Peyer's patch (tissue), 4 donors: Measurements from ENCODE around the gene ABL1. TPM values are rescaled to one million over a fixed set of nuclear protein-coding genes. Genes with fewer than 3 reads are reported as not detected.

Source experiments
- DNase-seq, 3 donors: peaks; one replicate each; pipeline ENCODE4 v3.0.0-alpha.2; 2017 to 2019
- H3K27ac ChIP-seq, 4 donors: fragments of 200-600 bp; sonication (generic); one replicate each; pipeline ENCODE4 v1.5.1; 2016 to 2019
- H3K27me3 ChIP-seq, 2 donors: fragments of 200-600 bp; sonication (generic); one replicate each; pipeline ENCODE4 v1.5.1; 2019
- H3K36me3 ChIP-seq, 3 donors: fragments of 200-600 bp; sonication (generic); one replicate each; pipeline ENCODE4 v1.5.1; 2016 to 2019
- H3K4me1 ChIP-seq, 4 donors: fragments of 200-600 bp; sonication (generic); one replicate each; pipeline ENCODE4 v1.5.1; 2016 to 2019
- H3K4me3 ChIP-seq, 4 donors: fragments of 200-600 bp; sonication (generic); 1 replicate in 3 of 4; 2 replicates in 1 of 4; pipeline ENCODE4 v1.5.1; 2016 to 2019; ENCODE audit warnings: mild to moderate bottlenecking in 1 of 4
- H3K9me3 ChIP-seq, 4 donors: fragments of 200-600 bp; sonication (generic); one replicate each; pipeline ENCODE4 v1.5.1; 2016 to 2019; ENCODE audit warnings: mild to moderate bottlenecking in 1 of 4
- CTCF ChIP-seq, 6 experiments: fragments of 450-650 bp in 4 of 6; fragments of 200-600 bp in 2 of 6; sonication (generic) in 1 of 6; IDR thresholded peaks; one replicate each; pipeline ENCODE4 v1.5.1; 2017 to 2019; ENCODE audit warnings: antibody characterized with exemption in 6 of 6, mild to moderate bottlenecking in 3 of 6, moderate library complexity in 1 of 6
- POLR2A ChIP-seq, 2 donors: fragments of 450-650 bp; IDR thresholded peaks; one replicate each; pipeline ENCODE4 v1.5.1; 2017; ENCODE audit warnings: antibody characterized with exemption in 2 of 2, mild to moderate bottlenecking in 2 of 2, moderate library complexity in 2 of 2
- total RNA-seq, 4 donors: library from RNA; depleted of rRNA; stranded (reverse); fragments of >200 nt; gene quantifications; one replicate each; pipeline ENCODE4 v1.1.0, GENCODE V29; 2016

The ABL1 gene
- total RNA-seq, 4 donors from 2014 or later, result 43.6 to 85.8 (median 67.4) TPM

- no peak for DNase-seq
- Histone ChIP-seq H3K36me3 (peaks cover 0 to 31% (median 0%) of the 10 kb centered on the region in 3 donors), H3K9me3 (no peaks in the 10 kb centered on the region), H3K4me1 (peaks cover 0 to 27% (median 3%) of the 10 kb centered on the region in 4 donors), H3K27me3 (no peaks in the 10 kb centered on the region), H3K27ac (peak overlapping the region in 1 of 4 donors; percentile 76), H3K4me3 (no peak overlapping the region)
- no peak for TF ChIP-seq POLR2A (IDR thresholded peaks at IDR 0.05)
- TF ChIP-seq CTCF (IDR thresholded peaks at IDR 0.05), result no peak
These were observed 27.2 kb downstream of the ABL1 start for GRCh38 chr9:130862217-130862616.

- Histone ChIP-seq H3K4me3 (no peak overlapping the region), H3K27ac (peak overlapping the region in 1 of 4 donors; percentile 76), H3K9me3 (no peaks in the 10 kb centered on the region), H3K36me3 (peaks cover 0 to 28% (median 0%) of the 10 kb centered on the region in 3 donors), H3K27me3 (no peaks in the 10 kb centered on the region), H3K4me1 (peaks cover 0 to 27% (median 3%) of the 10 kb centered on the region in 4 donors)
- DNase-seq, result no peak
- no peak for TF ChIP-seq CTCF (IDR thresholded peaks at IDR 0.05)
- TF ChIP-seq POLR2A (IDR thresholded peaks at IDR 0.05), result no peak
These were observed 27.7 kb downstream of the ABL1 start for GRCh38 chr9:130862747-130863146.

- peaks cover 0 to 28% (median 3%) of the 10 kb centered on the region in 4 donors for H3K4me1 ChIP-seq
- H3K9me3 ChIP-seq, result no peaks in the 10 kb centered on the region
- peaks cover 0 to 23% (median 0%) of the 10 kb centered on the region in 3 donors for H3K36me3 ChIP-seq
- H3K27me3 ChIP-seq, result no peaks in the 10 kb centered on the region
- no peak for DNase-seq
- no peak overlapping the region for H3K27ac ChIP-seq
- no peak overlapping the region for H3K4me3 ChIP-seq
- TF ChIP-seq POLR2A (IDR thresholded peaks at IDR 0.05) (no peak), CTCF (IDR thresholded peaks at IDR 0.05) (no peak)
These were observed 29.5 kb downstream of the ABL1 start for GRCh38 chr9:130864541-130864940.

DNA sequence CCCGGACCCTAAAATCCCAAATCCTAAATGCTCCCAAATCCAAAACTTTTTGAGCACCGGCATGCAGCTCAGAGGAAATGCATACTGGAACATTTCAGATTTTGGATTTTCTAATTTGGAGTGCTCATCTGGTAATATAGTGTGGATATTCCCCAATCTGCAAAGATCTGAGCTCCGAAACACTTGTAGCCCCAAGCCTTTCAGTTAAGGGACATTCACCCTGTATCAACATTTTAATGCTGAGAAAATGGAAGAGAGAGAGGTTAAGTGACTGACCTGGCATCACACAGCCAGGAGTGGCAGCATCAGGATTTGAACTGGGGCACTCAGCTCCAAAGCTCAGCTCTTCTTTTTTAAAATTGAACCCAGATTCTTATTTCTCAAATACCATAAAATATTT is 30.9 kb downstream of the ABL1 start:
- Histone ChIP-seq H3K4me1 (peaks cover 0 to 28% (median 3%) of the 10 kb centered on the region in 4 donors), H3K27ac (no peak overlapping the region), H3K9me3 (no peaks in the 10 kb centered on the region), H3K4me3 (no peak overlapping the region), H3K27me3 (no peaks in the 10 kb centered on the region), H3K36me3 (peaks cover 0 to 23% (median 0%) of the 10 kb centered on the region in 3 donors)
- TF ChIP-seq CTCF (IDR thresholded peaks at IDR 0.05) (no peak), POLR2A (IDR thresholded peaks at IDR 0.05) (no peak)
- DNase-seq, result no peak

DNA sequence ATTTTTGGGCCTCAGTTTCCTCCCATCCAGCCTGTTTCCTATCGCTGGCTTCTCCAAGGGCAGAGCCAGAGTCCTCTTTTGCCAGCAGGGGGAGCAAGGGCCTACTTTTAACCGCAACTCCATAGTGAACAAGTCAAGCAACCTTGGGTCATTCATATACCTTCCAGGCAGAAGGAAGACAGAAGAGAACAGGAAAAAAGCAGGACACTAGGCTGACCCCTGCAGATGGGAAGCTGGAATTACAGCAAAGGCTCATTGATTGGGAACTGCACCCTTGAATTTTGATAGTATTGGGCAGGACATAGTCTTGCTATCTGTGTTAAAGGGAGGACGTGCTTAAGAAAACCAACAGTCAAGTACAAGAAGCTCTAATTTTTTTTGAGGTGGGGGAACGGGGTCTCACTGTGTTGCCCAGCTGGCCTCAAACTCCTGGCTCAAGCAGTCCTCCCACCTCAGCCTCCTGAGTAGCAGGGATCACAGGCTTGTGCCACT is 31.5 kb downstream of the ABL1 start:
- peaks cover 0 to 25% (median under 1%) of the 10 kb centered on the region in 4 donors for H3K4me1 ChIP-seq
- no peaks in the 10 kb centered on the region for H3K9me3 ChIP-seq
- no peak overlapping the region for H3K4me3 ChIP-seq
- H3K27ac ChIP-seq, result no peak overlapping the region
- H3K27me3 ChIP-seq, result no peaks in the 10 kb centered on the region
- H3K36me3 ChIP-seq, result peaks cover 0 to 23% (median 0%) of the 10 kb centered on the region in 3 donors
- peak; percentile 51 to 89 (median 78) for DNase-seq
- TF ChIP-seq CTCF (IDR thresholded peaks at IDR 0.05) (peak; percentile 42 to 97 (median 83)), POLR2A (IDR thresholded peaks at IDR 0.05) (no peak)
